Parathyroid adenoma (tissue), 2 donors: ENCODE data around the gene CDKN2AIP.
A peak's percentile ranks its signal among the peaks of the same experiment; 100 is the strongest.

Source experiments
- H2AFZ ChIP-seq: fragments of 300-600 bp; sonication (generic); one replicate; pipeline ENCODE4 v1.7.0; 2017; ENCODE audit warnings: antibody characterized with exemption, mild to moderate bottlenecking
- H3K27ac ChIP-seq: fragments of 300-600 bp; sonication (generic); one replicate; pipeline ENCODE4 v1.7.0; 2017
- H3K27me3 ChIP-seq: fragments of 300-600 bp; sonication (generic); one replicate; pipeline ENCODE4 v1.7.0; 2017; ENCODE audit warnings: low read length; ENCODE audit not compliant: control insufficient read depth, insufficient read depth
- H3K36me3 ChIP-seq: fragments of 300-600 bp; sonication (generic); one replicate; pipeline ENCODE4 v1.7.0; 2017; ENCODE audit warnings: low read length; ENCODE audit not compliant: control insufficient read depth, insufficient read depth
- H3K4me1 ChIP-seq: fragments of 300-600 bp; sonication (generic); one replicate; pipeline ENCODE4 v1.7.0; 2017; ENCODE audit warnings: control low read depth
- H3K4me2 ChIP-seq: fragments of 300-600 bp; sonication (generic); one replicate; pipeline ENCODE4 v1.7.0; 2017; ENCODE audit warnings: low read length
- H3K4me3 ChIP-seq: fragments of 300-600 bp; sonication (generic); one replicate; pipeline ENCODE4 v1.7.0; 2017; ENCODE audit warnings: low read depth, low read length
- H3K79me2 ChIP-seq: fragments of 300-600 bp; sonication (generic); one replicate; pipeline ENCODE4 v1.7.0; 2017; ENCODE audit warnings: control low read depth
- H3K9ac ChIP-seq: fragments of 300-600 bp; sonication (generic); one replicate; pipeline ENCODE4 v1.7.0; 2017; ENCODE audit warnings: mild to moderate bottlenecking
- H3K9me3 ChIP-seq: fragments of 300-600 bp; sonication (generic); one replicate; pipeline ENCODE4 v1.7.0; 2017; ENCODE audit warnings: low read length; ENCODE audit not compliant: control insufficient read depth
- CTCF ChIP-seq: fragments of 300-600 bp; sonication (generic); IDR thresholded peaks from one replicate; pipeline ENCODE4 v1.7.0; 2017; ENCODE audit warnings: antibody characterized with exemption, mild to moderate bottlenecking
- donor health status: primary hyperparathyroidism.

The CDKN2AIP gene

GRCh38 chr4:183444214-183445096 lies at the start of gene CDKN2AIP:
TSS of gene CDKN2AIP (plus strand) at chr4:183444636. CDS start at chr4:183444798, 162 bp downstream.
- peaks cover 6% of the 10 kb centered on the region for H3K4me1 ChIP-seq
- no peaks in the 10 kb centered on the region for H3K9me3 ChIP-seq
- peak within 1 kb of the TSS; percentile 65 for H2AFZ ChIP-seq
- TF ChIP-seq CTCF = no peak
- no peaks in the 10 kb centered on the region for H3K27me3 ChIP-seq
- H3K4me3 ChIP-seq = peak within 1 kb of the TSS; percentile 78
- H3K9ac ChIP-seq = peak within 1 kb of the TSS; percentile 97
- H3K4me2 ChIP-seq = peak within 1 kb of the TSS; percentile 63
- no peaks in the 10 kb centered on the region for H3K36me3 ChIP-seq
- H3K27ac ChIP-seq = peak within 1 kb of the TSS; percentile 95
- no peaks in the 10 kb centered on the region for H3K79me2 ChIP-seq

GRCh38 chr4:183395395-183395794 lies 49.0 kb upstream of the CDKN2AIP start:
- Histone ChIP-seq H3K9ac (no peak overlapping the region), H3K4me3 (no peak overlapping the region), H2AFZ (no peak overlapping the region), H3K36me3 (no peaks in the 10 kb centered on the region), H3K9me3 (no peaks in the 10 kb centered on the region), H3K79me2 (no peaks in the 10 kb centered on the region), H3K4me1 (no peaks in the 10 kb centered on the region), H3K27ac (no peak overlapping the region), H3K4me2 (no peak overlapping the region), H3K27me3 (no peaks in the 10 kb centered on the region)
- no peak for TF ChIP-seq CTCF

GRCh38 chr4:183396227-183396637 lies 48.2 kb upstream of the CDKN2AIP start:
- Histone ChIP-seq H2AFZ (no peak overlapping the region), H3K36me3 (no peaks in the 10 kb centered on the region), H3K4me2 (no peak overlapping the region), H3K4me3 (no peak overlapping the region), H3K9me3 (no peaks in the 10 kb centered on the region), H3K79me2 (no peaks in the 10 kb centered on the region), H3K27ac (no peak overlapping the region), H3K27me3 (no peaks in the 10 kb centered on the region), H3K4me1 (no peaks in the 10 kb centered on the region), H3K9ac (no peak overlapping the region)
- no peak for TF ChIP-seq CTCF

- Histone ChIP-seq H3K79me2 (no peaks in the 10 kb centered on the region), H3K9ac (no peak overlapping the region), H3K4me3 (peak overlapping the region; percentile 38), H3K9me3 (no peaks in the 10 kb centered on the region), H3K36me3 (no peaks in the 10 kb centered on the region), H2AFZ (peak overlapping the region; percentile 95), H3K4me1 (no peaks in the 10 kb centered on the region), H3K27ac (no peak overlapping the region), H3K4me2 (no peak overlapping the region), H3K27me3 (no peaks in the 10 kb centered on the region)
- no peak for TF ChIP-seq CTCF
These were observed 46.6 kb upstream of the CDKN2AIP start for GRCh38 chr4:183397741-183398297.
